HCT116 (cell line): Measurements from ENCODE around the gene TSPAN1. TPM values are rescaled to one million over a fixed set of nuclear protein-coding genes. Genes with fewer than 3 reads are reported as not detected.

Experiments
- ATAC-seq: fragments of 200-7000 bp; cut with Tn5 transposase; 2 replicates; pipeline ENCODE4 v1.9.1; 2020; ENCODE audit warnings: mild to moderate bottlenecking, moderate library complexity
- BruUV-seq: library from RNA; stranded (reverse); fragments of 400-500 nt; replicated peaks from 2 replicates; lab custom pipeline; 2021; lab: Mats Ljungman, UMichigan
- CTCF ChIA-PET: fragments of 300-600 bp; sonication (Branson Sonifier 250); formaldehyde crosslinking; loops from one replicate; lab custom pipeline; 2021; ENCODE audit warnings: antibody characterized with exemption; lab: Charles Lee
- POLR2A ChIA-PET: fragments of 300-600, 350-600 bp; sonication (Branson Sonifier 250); formaldehyde crosslinking; loops from one replicate; lab custom pipeline; 2021; ENCODE audit warnings: antibody characterized with exemption; lab: Charles Lee
- RAD21 ChIA-PET, 2 experiments: fragments of 300-600 bp; sonication (Branson Sonifier 250); formaldehyde crosslinking; loops; one replicate each; lab custom pipeline; 2023; ENCODE audit warnings: low total read pairs in 2 of 2; ENCODE audit not compliant: uncharacterized antibody in 2 of 2, unreplicated experiment in 2 of 2, low non-redundant PET in 1 of 2; lab: Charles Lee
- DNase-seq: peaks from one replicate; pipeline ENCODE4 v3.0.0-alpha.2; 2010; ENCODE audit warnings: low read depth, low spot score
- H2AFZ ChIP-seq: fragments of 200-600 bp; shearing (Covaris generic), sonication (generic); 2 replicates; pipeline ENCODE4 v1.6.1; 2017; ENCODE audit warnings: low read depth, mixed run types, mixed read lengths, antibody characterized with exemption, low read length; ENCODE audit not compliant: poor library complexity, severe bottlenecking
- H3K27ac ChIP-seq: 2 replicates; pipeline ENCODE4 v1.5.1; 2012; ENCODE audit warnings: low read depth, low read length
- H3K27me3 ChIP-seq: fragments of 200-600 bp; sonication (generic); 2 replicates; pipeline ENCODE4 v1.6.1; 2016; ENCODE audit warnings: mixed run types, low read length, mixed read lengths; ENCODE audit not compliant: insufficient read depth
- H3K36me3 ChIP-seq, 2 experiments: fragments of 200-500 bp in 1 of 2; fragments of 200-600 bp in 1 of 2; sonication (Bioruptor generic) in 1 of 2; sonication (generic) in 1 of 2; 2 replicates each; pipeline versions ENCODE4 v1.5.1 to v1.6.1; 2014 to 2016; ENCODE audit warnings: low read length in 2 of 2, inconsistent platforms in 1 of 2, mixed read lengths in 1 of 2, mixed run types in 1 of 2; ENCODE audit not compliant: insufficient read depth in 2 of 2, control insufficient read depth in 1 of 2
- H3K4me1 ChIP-seq, 2 experiments: fragments of 200-600 bp in 1 of 2; sonication (generic) in 1 of 2; 2 replicates each; pipeline versions ENCODE4 v1.5.1 to v1.6.1; 2012 to 2017; ENCODE audit warnings: low read length in 2 of 2, inconsistent platforms in 1 of 2, mild to moderate bottlenecking in 1 of 2, mixed read lengths in 1 of 2, mixed run types in 1 of 2, moderate library complexity in 1 of 2; ENCODE audit not compliant: insufficient read depth in 2 of 2, control insufficient read depth in 1 of 2
- H3K4me2 ChIP-seq: fragments of 200-600 bp; sonication (generic); 2 replicates; pipeline ENCODE4 v1.6.1; 2017; ENCODE audit warnings: mixed run types, low read length, mixed read lengths
- H3K4me3 ChIP-seq, 2 experiments: fragments of 200-600 bp in 1 of 2; sonication (generic) in 1 of 2; replicated peaks in 1 of 2; 2 replicates each; pipeline ENCODE4 v1.5.1; 2011 to 2016; ENCODE audit warnings: low read length in 2 of 2, control low read depth in 1 of 2, low read depth in 1 of 2, mild to moderate bottlenecking in 1 of 2, mixed read lengths in 1 of 2, mixed run types in 1 of 2
- H3K79me2 ChIP-seq: fragments of 200-600 bp; sonication (generic); 2 replicates; pipeline ENCODE4 v1.6.1; 2017; ENCODE audit warnings: mild to moderate bottlenecking, mixed run types, low read length, moderate library complexity, mixed read lengths; ENCODE audit not compliant: insufficient read depth
- H3K9ac ChIP-seq: fragments of 200-600 bp; sonication (generic); 2 replicates; pipeline ENCODE4 v1.6.1; 2016; ENCODE audit warnings: low read length, mixed read lengths
- H3K9me2 ChIP-seq: fragments of 200-600 bp; sonication (generic), shearing (Covaris generic); 2 replicates; pipeline ENCODE4 v1.6.1; 2017; ENCODE audit warnings: mixed run types, mild to moderate bottlenecking, moderate library complexity; ENCODE audit not compliant: insufficient read depth
- H3K9me3 ChIP-seq, 2 experiments: fragments of 200-500 bp in 1 of 2; fragments of 200-600 bp in 1 of 2; sonication (Bioruptor generic) in 1 of 2; sonication (generic) in 1 of 2; 2 replicates each; pipeline ENCODE4 v1.6.1; 2014 to 2017; ENCODE audit warnings: low read length in 2 of 2, mixed read lengths in 2 of 2, inconsistent platforms in 1 of 2, low read depth in 1 of 2, mild to moderate bottlenecking in 1 of 2, mixed run types in 1 of 2, moderate library complexity in 1 of 2; ENCODE audit not compliant: control insufficient read depth in 1 of 2, insufficient read depth in 1 of 2
- H4K20me1 ChIP-seq: fragments of 200-600 bp; sonication (generic), shearing (Covaris generic); 2 replicates; pipeline ENCODE4 v1.6.1; 2017; ENCODE audit warnings: mixed run types, mild to moderate bottlenecking, moderate library complexity; ENCODE audit not compliant: insufficient read depth
- CBX3 ChIP-seq: IDR thresholded peaks from 2 replicates; pipeline ENCODE4 v1.6.1; 2012; ENCODE audit warnings: low read depth
- CEBPB ChIP-seq: IDR thresholded peaks from 2 replicates; pipeline ENCODE4 v1.6.1; 2012; ENCODE audit warnings: low read depth
- EGR1 ChIP-seq: IDR thresholded peaks from 2 replicates; pipeline ENCODE4 v1.6.1; 2012; ENCODE audit warnings: low read depth
- FOSL1 ChIP-seq: IDR thresholded peaks from 2 replicates; pipeline ENCODE4 v1.6.1; 2012; ENCODE audit warnings: low read depth
- POLR2A ChIP-seq: IDR thresholded peaks from 2 replicates; pipeline ENCODE4 v1.7.0; 2011; ENCODE audit warnings: borderline replicate concordance; ENCODE audit not compliant: insufficient read depth, insufficient read length; ENCODE audit errors: extremely low read depth
- SP1 ChIP-seq: IDR thresholded peaks from 2 replicates; pipeline ENCODE4 v1.6.1; 2012; ENCODE audit warnings: low read depth
- TCF7L2 ChIP-seq: IDR thresholded peaks from 2 replicates; pipeline ENCODE4 v1.7.0; 2011; ENCODE audit warnings: borderline replicate concordance, inconsistent platforms; ENCODE audit not compliant: insufficient read depth, insufficient read length; ENCODE audit errors: extremely low read depth
- YY1 ChIP-seq: IDR thresholded peaks from 2 replicates; pipeline ENCODE4 v1.6.1; 2011; ENCODE audit warnings: low read length, low read depth, moderate library complexity, mild to moderate bottlenecking; ENCODE audit not compliant: insufficient replicate concordance; ENCODE audit errors: extremely low read depth
- ZBTB33 ChIP-seq: IDR thresholded peaks from 2 replicates; pipeline ENCODE4 v1.6.1; 2011; ENCODE audit warnings: mild to moderate bottlenecking, low read length, moderate library complexity; ENCODE audit not compliant: insufficient replicate concordance; ENCODE audit errors: extremely low read depth
- ZFX ChIP-seq: fragments of 450-650 bp; IDR thresholded peaks from 2 replicates; pipeline ENCODE4 v1.6.1; 2017
- ZNF274 ChIP-seq: fragments of 200-500 bp; sonication (Bioruptor generic); IDR thresholded peaks from 2 replicates; pipeline ENCODE4 v1.6.1; 2014; ENCODE audit warnings: mild to moderate bottlenecking, low read depth, low read length, inconsistent platforms
- intact Hi-C: fragments of 100-400 bp; cut with micrococcal nuclease; formaldehyde crosslinking; loops from 2 replicates; pipeline ENCODE4 v1.10.0; 2022
- total RNA-seq: library from RNA; stranded (reverse); gene quantifications from one replicate; pipeline ENCODE4 v1.2.1, GENCODE V29; 2021; ENCODE audit not compliant: unreplicated experiment

Gene TSPAN1
- total RNA-seq, 1 experiment from 2014 or later, result 9.9 TPM

- TF ChIP-seq ZBTB33 (no peak), SP1 (no peak), CEBPB (no peak), ZNF274 (no peak), ZFX (no peak), TCF7L2 (no peak), FOSL1 (no peak), EGR1 (no peak), CBX3 (no peak), POLR2A (no peak), YY1 (no peak)
Observed at GRCh38 chr1:46136711-46137110, 38.2 kb upstream of the TSPAN1 start (continued).

GRCh38 chr1:46137916-46138315, 37.0 kb upstream of the TSPAN1 start:
- TF ChIP-seq ZFX, result no peak
- Histone ChIP-seq H3K4me3 (no peak overlapping the region), H3K4me1 (peaks cover 9 to 12% of the 10 kb centered on the region in 2 experiments; a peak in 3 of 4 replicates), H3K79me2 (no peaks in the 10 kb centered on the region), H4K20me1 (no peaks in the 10 kb centered on the region), H3K4me2 (no peak overlapping the region), H2AFZ (no peak overlapping the region), H3K9me3 (no peaks in the 10 kb centered on the region), H3K27me3 (no peaks in the 10 kb centered on the region), H3K9me2 (no peaks in the 10 kb centered on the region), H3K36me3 (no peaks in the 10 kb centered on the region), H3K9ac (no peak overlapping the region), H3K27ac (no peak overlapping the region)
- ChIA-PET CTCF (no interaction called here), POLR2A (no interaction called here), RAD21 (no interaction called here)
- ATAC-seq (no peak), DNase-seq (no peak)
- BruUV-seq, result no TSS peak
- intact Hi-C loops, result no loop called here
